ENCODE results near the gene SRM.
"Not testable (repeated sequence)": the region's sequence is repeated elsewhere in the genome, so short reads cannot be mapped to it uniquely, and the experiment has no call there.

Gene SRM

GRCh38 chr1:11064942-11065341 is 5.1 kb upstream of the SRM start:
- no peak for DNase-seq (ENCODE audit: low read depth)

DNA sequence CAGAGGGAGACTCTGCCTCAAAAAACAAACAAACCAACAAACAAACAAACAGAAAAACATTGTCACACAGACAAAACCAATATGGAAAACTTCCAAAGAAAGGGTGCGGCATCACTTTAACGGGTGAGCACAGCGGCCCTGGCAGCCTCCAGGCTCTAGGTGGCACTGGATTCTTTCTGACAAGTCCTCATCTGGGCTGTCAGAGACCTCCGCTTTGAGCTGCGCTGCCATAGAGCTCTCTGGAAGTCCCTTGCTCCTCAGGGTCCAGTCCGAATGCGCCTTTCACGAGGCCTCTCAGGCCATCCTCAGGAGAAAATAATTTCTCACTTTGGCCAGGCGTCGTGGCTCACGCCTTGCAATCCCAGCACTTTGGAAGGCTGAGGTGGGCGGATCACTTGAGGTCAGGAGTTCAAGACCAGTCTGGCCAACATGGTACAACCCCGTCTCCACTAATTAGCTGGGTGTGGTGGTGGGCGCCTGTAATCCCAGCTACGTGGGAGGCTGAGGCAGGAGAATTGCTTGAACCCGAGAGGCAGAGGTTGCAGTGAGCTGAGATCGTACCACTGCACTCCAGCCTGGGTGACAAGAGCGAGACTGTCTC is 4.2 kb upstream of the SRM start:
- not testable (repeated sequence) for DNase-seq (ENCODE audit: low read depth)

DNA sequence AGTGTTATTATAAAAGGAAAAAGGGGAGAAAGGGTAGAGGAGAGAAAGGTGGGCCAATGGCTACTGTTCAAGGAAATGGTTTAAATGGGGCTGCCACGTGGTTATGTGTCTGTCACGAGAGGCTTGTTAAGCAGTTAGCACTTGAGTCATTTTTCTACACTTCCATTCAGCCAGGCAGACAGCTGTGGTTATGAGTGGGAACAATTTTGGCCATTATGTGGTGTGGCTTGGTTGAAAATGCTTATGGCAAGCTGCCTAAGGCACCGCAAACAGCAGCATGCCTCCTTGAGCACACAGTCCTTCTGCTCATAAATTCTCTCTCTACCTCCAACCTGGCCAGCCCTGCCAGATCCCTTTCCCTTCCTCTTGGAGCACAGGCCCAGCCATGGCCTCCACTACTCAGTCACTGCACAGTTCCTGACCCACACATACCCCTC is 3.2 kb upstream of the SRM start:
- no peak for DNase-seq (ENCODE audit: low read depth)

DNA sequence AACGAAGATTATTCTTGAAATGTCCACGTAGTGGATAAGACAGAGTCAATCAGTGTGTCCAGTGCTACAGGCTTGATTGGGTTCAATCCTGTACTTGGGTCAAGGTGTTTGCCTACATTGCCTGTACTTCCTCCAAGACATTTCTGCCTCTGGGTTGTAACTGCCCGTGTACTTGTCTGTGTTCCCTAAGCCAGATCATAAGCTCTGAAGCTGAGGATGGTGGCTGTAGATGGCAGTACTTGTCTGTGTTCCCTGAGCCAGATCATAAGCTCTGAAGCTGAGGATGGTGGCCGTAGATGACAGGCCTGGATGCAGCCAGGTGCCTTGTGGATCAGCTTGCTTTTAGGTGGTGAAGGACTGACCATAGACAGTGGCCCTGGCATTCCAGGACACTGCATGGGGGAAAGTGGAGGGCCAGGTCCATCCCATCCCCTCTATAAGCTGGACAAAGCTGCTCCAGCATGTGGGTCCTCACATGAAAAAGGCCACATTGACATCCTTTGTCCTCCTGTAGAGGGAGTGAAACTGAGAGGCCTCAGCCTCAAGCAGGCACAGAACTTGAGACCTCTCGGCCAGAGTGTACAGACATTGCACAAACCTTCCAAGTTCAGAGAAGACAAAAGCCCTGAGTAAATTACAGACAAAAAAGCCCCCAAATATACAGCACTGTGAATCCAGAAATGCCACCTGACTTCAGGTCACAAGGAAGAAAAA is 2.0 kb upstream of the SRM start:
- no peak for DNase-seq (ENCODE audit: low read depth)

- no peak for DNase-seq (ENCODE audit: low read depth)
These were observed 457 bp downstream of the SRM start for GRCh38 chr1:11059155-11059967.

DNA sequence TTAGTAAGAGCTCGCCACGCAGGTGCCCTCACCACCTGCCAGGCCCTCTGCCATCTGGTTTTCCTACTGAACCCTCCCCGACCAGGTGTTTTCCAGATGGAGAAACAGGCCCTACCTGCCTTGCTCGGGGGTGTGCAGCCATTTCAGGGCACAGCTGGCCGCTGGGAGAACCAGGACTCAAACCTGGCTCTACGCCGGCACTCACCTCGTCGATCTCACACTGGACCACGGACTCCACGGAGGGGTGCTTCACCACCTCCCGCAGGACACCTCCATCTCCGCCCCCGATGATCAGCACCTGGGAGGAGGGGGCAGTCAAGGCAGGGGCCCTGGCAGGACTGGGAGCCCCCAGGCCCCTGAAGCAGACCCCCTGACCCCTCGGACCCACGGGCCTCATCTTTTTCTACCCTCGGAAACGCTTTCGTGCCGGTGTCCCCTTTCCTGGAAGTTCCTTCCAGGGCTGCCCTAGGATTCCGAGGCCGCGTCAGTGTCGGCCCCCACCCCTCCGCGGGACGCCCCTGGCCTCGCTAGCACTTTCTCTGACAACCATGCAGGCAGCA is 1.1 kb downstream of the SRM start:
- no peak for DNase-seq (ENCODE audit: low read depth)

DNA sequence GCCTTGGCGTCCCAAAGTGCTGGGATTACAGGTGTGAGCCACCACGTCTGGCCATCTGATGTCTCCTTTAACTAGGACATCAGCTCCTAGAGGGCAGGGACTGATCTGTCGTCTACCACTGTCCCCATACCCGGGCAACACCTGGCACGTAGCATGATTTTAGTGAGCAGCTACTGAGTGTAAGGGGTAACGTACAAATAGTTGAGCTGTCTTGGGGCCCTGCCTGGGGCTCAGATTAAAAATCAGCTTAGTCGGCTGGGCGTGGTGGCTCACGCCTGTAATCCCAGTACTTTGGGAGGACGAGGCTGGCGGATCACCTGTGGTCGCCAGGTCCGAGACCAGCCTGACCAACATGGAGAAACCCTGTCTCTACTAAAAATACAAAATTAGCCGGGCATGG is 1.8 kb downstream of the SRM start:
- DNase-seq (ENCODE audit: low read depth): no peak

DNA sequence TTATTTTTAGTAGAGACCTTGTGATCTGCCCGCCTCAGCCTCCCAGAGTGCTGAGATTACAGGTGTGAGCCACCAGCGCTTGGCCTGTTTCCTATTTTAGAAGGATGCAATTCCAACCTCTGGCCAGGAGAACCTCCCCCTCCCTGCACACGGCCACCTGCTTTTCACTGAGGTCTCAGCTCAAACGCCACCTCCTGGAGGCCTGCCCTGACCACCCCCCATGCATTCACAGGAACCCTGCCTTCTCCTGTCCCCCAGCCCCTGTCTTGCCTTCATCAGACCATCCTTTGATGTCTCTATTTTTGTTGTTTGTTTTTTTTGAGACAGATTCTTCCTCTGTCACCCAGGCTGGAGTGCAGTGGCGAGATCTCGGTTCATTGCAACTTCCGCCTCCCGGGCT is 2.3 kb downstream of the SRM start:
- no peak for DNase-seq (ENCODE audit: low read depth)

GRCh38 chr1:11056504-11056903 is 3.3 kb downstream of the SRM start:
- no peak for DNase-seq (ENCODE audit: low read depth)

- no peak for DNase-seq (ENCODE audit: low read depth)
These were observed 4.1 kb downstream of the SRM start for GRCh38 chr1:11055676-11056075.

- DNase-seq (ENCODE audit: low read depth): no peak
These were observed 5.2 kb downstream of the SRM start for GRCh38 chr1:11054666-11055065.

DNA sequence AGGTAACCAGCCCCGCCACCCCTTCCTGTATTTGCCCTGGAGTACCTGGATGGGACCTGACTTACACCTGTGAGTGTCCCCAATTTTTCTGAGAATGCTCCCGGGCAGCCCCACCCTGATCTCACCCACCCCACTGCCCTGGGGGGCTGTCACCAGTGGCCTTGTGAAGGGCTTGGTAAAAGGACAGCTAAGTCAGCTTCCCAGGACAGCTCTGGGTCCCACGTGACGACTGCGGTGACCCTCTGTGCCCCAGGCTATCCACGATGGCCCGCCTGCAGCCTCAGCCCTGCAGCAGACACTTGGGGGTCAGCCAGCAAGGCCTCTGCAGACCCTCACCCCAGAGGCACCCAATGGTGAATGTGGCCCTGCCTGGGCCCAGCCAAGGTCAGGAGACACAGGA is 5.6 kb downstream of the SRM start:
- DNase-seq (ENCODE audit: low read depth): no peak

- DNase-seq (ENCODE audit: low read depth): no peak
These were observed 6.1 kb downstream of the SRM start for GRCh38 chr1:11053758-11054137.

DNA sequence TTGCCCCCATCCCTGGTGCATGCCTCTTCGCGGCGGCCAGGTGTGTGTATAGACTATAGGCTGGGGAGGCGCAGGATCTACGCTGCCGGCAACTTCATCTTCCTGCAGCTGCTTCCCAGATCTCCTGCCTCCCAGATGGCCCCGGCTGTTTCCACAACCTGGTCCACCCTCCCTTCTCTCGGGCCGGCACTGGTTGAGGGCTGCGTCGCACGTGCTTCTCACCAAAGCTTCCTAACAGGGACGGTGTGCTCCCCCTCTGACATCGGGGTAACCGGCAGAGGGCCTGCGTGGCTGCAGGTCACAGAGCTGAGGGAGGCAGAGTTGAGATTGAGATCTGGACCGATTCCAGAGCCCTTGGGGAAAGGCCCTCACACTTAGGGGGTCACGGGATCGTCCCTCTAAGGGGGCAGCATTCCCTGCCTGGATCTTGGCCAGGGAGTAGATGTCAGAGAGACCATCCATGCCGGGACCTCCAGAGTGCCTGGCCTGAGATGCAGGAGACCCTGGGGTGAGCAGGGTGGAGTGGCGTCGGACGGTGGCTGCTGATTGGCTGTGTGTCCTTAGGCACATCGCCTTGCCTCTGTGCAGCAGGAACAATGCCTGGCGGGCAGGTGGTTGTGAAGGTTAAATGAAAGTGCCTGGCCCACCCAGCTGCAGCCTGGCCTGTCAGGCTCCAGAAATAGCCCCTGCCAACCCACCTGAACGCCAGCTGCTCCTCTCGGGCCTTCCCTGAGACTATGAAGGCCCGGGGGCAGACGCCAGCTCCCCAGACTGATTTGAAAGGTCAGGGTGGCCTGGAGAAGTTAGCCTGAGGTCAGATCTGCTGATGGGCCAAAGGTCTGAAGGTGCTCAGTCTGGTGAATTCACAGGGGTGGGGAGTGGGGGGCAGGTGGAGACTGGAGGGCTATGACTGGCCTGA is 6.7 kb downstream of the SRM start:
- DNase-seq (ENCODE audit: low read depth): no peak

GRCh38 chr1:11051781-11052511 is 7.9 kb downstream of the SRM start:
- DNase-seq (ENCODE audit: low read depth): no peak

GRCh38 chr1:11051121-11051520 is 8.7 kb downstream of the SRM start:
- DNase-seq (ENCODE audit: low read depth): not testable (repeated sequence)

GRCh38 chr1:11046625-11047365 is 13.0 kb downstream of the SRM start, which contains the start of gene MASP2:
Gene MASP2 (minus strand): TSS chr1:11047239. CDS start chr1:11047207, 32 bp downstream.
- no peak for DNase-seq (ENCODE audit: low read depth)

GRCh38 chr1:11046270-11046566 is 13.6 kb downstream of the SRM start:
- no peak for DNase-seq (ENCODE audit: low read depth)

DNA sequence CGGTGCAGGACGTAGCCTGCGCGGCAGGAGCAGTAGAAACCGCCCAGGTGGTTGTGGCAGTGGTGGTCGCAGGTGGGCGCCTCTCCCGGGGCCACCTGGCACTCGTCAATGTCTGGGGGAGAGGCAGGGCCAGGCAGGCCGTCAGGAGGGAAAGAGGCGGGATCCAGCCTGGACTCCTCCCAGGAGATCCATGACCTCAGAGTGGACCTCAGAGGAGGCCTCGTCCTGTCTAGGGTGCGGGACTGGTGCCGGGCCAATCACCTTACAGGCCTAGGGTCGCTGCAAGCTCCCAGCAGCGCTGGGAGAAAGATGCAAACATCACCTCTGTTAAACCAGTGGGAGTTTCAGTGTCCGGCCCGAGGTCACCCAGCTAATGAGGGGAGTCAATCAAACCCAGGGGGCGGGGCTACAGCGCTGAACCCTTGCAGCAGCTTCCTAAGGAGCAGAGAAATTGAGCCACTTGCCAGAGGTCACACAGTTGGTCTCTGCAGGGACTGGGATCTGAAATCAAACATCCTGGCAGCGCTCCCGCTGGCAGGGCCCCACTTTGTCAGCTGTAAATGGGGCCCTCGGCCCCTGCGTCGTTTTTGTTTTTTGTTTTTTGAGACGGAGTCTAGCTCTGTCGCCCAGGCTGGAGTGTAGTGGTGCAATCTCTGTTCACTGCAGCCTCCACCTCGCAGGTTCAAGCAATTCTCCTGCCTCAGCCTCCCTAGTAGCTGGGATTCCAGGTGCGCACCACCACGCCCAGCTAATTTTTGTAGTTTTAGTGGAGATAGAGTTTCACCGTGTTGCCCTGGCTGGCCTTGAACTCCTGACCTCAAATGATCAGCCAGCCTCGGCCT is 14.2 kb downstream of the SRM start:
- DNase-seq (ENCODE audit: low read depth): no peak

Measured in HS-27A (cell line).